H4 (cell line): ENCODE measurements around the gene SLC23A3. TPM values are rescaled to one million over a fixed set of nuclear protein-coding genes. Genes with fewer than 3 reads are reported as not detected.

Experiments used
- DNase-seq: peaks from one replicate; pipeline ENCODE4 v3.0.0-alpha.2; 2015; ENCODE audit warnings: low spot score
- total RNA-seq: library from RNA; depleted of rRNA; stranded (reverse); fragments of >200 nt; shearing (Covaris generic); gene quantifications from 2 replicates; pipeline ENCODE4 v1.2.3, GENCODE V29; 2014

The SLC23A3 gene
- total RNA-seq, 1 experiment from 2014 or later = 0.12 TPM

- DNase-seq = peak; percentile 97
Measured at GRCh38 chr2:219142329-219142728, 27.5 kb downstream of the SLC23A3 start.

GRCh38 chr2:219140722-219141121 lies 29.1 kb downstream of the SLC23A3 start:
- DNase-seq = no peak

GRCh38 chr2:219133976-219134375 lies 35.9 kb downstream of the SLC23A3 start:
- no peak for DNase-seq

- no peak for DNase-seq
Measured at GRCh38 chr2:219131744-219132143, 38.1 kb downstream of the SLC23A3 start.

GRCh38 chr2:219131327-219131726 lies 38.5 kb downstream of the SLC23A3 start:
- DNase-seq = no peak

GRCh38 chr2:219129589-219129988 lies 40.2 kb downstream of the SLC23A3 start:
- DNase-seq = no peak

- no peak for DNase-seq
Measured at GRCh38 chr2:219128396-219128795, 41.4 kb downstream of the SLC23A3 start.

- DNase-seq = no peak
Measured at GRCh38 chr2:219127037-219127635, 42.7 kb downstream of the SLC23A3 start.

GRCh38 chr2:219126555-219126954 lies 43.3 kb downstream of the SLC23A3 start:
- DNase-seq = no peak

GRCh38 chr2:219125886-219126270 lies 44.0 kb downstream of the SLC23A3 start:
- no peak for DNase-seq

- peak; percentile 87 for DNase-seq
Measured at GRCh38 chr2:219125225-219125885, 44.5 kb downstream of the SLC23A3 start.

GRCh38 chr2:219124381-219125110 lies 45.3 kb downstream of the SLC23A3 start:
- no peak for DNase-seq

GRCh38 chr2:219123356-219124135 lies 46.3 kb downstream of the SLC23A3 start:
- DNase-seq = no peak

- no peak for DNase-seq
Measured at GRCh38 chr2:219122202-219122980, 47.4 kb downstream of the SLC23A3 start.

- no peak for DNase-seq
Measured at GRCh38 chr2:219120082-219120481, 49.7 kb downstream of the SLC23A3 start.

GRCh38 chr2:219119422-219120043 lies 50.3 kb downstream of the SLC23A3 start:
- peak; percentile 33 for DNase-seq

GRCh38 chr2:219118504-219118903 lies 51.3 kb downstream of the SLC23A3 start:
- no peak for DNase-seq

GRCh38 chr2:219116776-219117646 lies 52.8 kb downstream of the SLC23A3 start:
- DNase-seq = no peak

- DNase-seq = no peak
Measured at GRCh38 chr2:219112651-219113338, 57.0 kb downstream of the SLC23A3 start.
